Esophagus muscularis mucosa (tissue), 3 donors: Measurements from ENCODE around the gene HOXB7.

Experiments used
- POLR2A ChIP-seq: fragments of 450-650 bp; IDR thresholded peaks from one replicate; pipeline ENCODE4 v1.6.1; 2017; ENCODE audit warnings: antibody characterized with exemption, moderate library complexity, mild to moderate bottlenecking, low read depth
- TF ChIP-seq, protein P1 (sequence below), 3 experiments: fragments of 200-600 bp in 2 of 3; fragments of 450-650 bp in 1 of 3; sonication (generic) in 2 of 3; IDR thresholded peaks; one replicate each; pipeline ENCODE4 v1.5.1; 2017 to 2019; ENCODE audit warnings: antibody characterized with exemption in 3 of 3, mild to moderate bottlenecking in 2 of 3, moderate library complexity in 1 of 3

DNA sequence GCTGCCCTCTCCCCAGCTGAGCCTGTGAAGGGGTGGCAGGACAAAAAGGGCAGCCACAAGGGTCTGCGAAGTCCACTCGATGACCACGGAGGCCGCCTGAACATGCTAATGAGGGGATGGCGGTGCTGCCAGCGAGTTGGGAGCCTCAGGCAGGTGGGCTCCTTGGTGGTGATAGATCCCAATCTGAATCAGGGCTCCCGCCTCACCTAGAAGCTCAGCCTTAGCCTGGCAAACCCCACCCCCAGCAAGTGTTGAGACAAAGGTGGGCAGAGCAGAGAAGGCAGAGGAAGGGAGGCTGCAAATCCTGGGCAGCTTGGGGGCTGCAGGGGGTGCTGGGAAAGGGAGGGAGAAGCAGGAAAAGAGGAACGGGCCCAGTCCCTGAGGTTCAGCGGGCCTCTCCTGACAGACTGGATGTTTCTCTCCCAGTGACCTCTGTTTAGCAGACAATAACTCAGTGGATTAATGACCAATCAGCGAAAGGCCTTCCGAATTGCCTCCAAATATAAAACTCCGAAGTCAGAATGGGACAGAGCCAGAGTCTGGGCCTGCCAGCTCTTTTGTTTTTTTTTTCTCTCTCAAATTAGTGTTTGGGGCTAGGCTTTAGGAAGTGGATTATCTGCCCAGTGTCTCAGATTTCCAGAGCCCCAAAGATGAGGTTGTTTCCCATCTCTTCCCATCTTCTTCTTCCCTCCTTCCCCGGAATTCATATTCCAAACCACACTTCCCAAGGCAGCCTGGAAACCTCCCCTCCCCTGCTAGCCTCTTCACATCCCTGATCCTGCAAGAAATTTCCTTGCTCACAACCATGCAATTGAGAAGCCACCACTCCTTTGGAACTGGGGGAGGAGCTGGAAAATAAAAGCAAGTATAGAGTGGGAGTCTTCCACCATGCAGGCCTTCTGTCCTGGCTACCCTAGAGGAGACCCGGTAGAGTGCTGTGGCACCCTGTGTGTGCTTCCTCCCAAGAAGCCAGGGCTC is 50.7 kb downstream of the HOXB7 start:
- no peak for TF ChIP-seq POLR2A
- TF ChIP-seq, protein P1, sequence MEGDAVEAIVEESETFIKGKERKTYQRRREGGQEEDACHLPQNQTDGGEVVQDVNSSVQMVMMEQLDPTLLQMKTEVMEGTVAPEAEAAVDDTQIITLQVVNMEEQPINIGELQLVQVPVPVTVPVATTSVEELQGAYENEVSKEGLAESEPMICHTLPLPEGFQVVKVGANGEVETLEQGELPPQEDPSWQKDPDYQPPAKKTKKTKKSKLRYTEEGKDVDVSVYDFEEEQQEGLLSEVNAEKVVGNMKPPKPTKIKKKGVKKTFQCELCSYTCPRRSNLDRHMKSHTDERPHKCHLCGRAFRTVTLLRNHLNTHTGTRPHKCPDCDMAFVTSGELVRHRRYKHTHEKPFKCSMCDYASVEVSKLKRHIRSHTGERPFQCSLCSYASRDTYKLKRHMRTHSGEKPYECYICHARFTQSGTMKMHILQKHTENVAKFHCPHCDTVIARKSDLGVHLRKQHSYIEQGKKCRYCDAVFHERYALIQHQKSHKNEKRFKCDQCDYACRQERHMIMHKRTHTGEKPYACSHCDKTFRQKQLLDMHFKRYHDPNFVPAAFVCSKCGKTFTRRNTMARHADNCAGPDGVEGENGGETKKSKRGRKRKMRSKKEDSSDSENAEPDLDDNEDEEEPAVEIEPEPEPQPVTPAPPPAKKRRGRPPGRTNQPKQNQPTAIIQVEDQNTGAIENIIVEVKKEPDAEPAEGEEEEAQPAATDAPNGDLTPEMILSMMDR (IDR thresholded peaks at IDR 0.05) = no peak
